Cardiac fibroblast (primary cell): ENCODE measurements around the gene SDCCAG8.

Source experiments
- DNase-seq, 2 donors: peaks; one replicate each; pipeline versions ENCODE4 v3.0.0 to v3.0.0-alpha.2; 2010; ENCODE audit warnings: low read depth in 2 of 2
- H3K4me3 ChIP-seq, 2 donors: replicated peaks in 1 of 2; 1 replicate in 1 of 2; 2 replicates in 1 of 2; pipeline ENCODE4 v1.5.1; 2011; ENCODE audit warnings: low read depth in 2 of 2, low read length in 2 of 2, mild to moderate bottlenecking in 2 of 2, moderate library complexity in 1 of 2
- TF ChIP-seq, protein P1 (sequence below): IDR thresholded peaks from one replicate; pipeline ENCODE4 v1.5.1; 2011; ENCODE audit warnings: low read depth, mild to moderate bottlenecking, low read length, inconsistent platforms

The SDCCAG8 gene

DNA sequence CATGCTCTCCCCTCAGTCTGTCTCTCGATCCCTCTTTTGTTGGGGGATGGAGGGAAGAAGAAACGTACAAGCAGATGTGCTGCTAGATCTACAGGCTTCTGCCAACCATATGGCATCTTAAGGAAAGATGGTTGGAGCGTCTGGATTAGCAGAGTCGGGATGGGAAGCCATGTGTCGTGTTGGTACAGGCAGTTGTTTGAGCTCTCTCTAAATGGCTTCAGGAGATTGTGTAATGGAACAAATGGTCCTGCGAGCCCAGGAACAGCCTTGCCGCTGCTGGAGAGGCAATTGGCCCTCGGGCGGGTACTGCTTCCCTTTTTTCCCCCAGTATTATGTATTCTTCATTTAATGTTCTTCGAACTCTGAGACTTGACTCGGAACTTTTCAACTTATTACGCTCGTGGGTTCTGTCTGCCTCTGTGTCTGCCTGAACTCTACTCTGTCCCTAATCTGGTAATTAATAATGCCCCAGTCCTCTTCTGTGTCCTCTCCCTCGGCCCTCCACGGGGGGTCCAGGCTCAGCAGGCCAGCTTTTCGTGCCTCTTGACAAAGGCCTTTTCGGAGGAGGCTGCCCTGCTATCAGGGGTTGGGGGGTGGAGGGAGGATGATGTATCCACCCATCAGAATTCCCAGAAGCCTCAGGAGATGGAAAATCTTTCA, 215.3 kb downstream of the SDCCAG8 start:
- H3K4me3 ChIP-seq, result no peak overlapping the region
- no peak for DNase-seq
- TF ChIP-seq, protein P1, sequence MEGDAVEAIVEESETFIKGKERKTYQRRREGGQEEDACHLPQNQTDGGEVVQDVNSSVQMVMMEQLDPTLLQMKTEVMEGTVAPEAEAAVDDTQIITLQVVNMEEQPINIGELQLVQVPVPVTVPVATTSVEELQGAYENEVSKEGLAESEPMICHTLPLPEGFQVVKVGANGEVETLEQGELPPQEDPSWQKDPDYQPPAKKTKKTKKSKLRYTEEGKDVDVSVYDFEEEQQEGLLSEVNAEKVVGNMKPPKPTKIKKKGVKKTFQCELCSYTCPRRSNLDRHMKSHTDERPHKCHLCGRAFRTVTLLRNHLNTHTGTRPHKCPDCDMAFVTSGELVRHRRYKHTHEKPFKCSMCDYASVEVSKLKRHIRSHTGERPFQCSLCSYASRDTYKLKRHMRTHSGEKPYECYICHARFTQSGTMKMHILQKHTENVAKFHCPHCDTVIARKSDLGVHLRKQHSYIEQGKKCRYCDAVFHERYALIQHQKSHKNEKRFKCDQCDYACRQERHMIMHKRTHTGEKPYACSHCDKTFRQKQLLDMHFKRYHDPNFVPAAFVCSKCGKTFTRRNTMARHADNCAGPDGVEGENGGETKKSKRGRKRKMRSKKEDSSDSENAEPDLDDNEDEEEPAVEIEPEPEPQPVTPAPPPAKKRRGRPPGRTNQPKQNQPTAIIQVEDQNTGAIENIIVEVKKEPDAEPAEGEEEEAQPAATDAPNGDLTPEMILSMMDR, result no peak

DNA sequence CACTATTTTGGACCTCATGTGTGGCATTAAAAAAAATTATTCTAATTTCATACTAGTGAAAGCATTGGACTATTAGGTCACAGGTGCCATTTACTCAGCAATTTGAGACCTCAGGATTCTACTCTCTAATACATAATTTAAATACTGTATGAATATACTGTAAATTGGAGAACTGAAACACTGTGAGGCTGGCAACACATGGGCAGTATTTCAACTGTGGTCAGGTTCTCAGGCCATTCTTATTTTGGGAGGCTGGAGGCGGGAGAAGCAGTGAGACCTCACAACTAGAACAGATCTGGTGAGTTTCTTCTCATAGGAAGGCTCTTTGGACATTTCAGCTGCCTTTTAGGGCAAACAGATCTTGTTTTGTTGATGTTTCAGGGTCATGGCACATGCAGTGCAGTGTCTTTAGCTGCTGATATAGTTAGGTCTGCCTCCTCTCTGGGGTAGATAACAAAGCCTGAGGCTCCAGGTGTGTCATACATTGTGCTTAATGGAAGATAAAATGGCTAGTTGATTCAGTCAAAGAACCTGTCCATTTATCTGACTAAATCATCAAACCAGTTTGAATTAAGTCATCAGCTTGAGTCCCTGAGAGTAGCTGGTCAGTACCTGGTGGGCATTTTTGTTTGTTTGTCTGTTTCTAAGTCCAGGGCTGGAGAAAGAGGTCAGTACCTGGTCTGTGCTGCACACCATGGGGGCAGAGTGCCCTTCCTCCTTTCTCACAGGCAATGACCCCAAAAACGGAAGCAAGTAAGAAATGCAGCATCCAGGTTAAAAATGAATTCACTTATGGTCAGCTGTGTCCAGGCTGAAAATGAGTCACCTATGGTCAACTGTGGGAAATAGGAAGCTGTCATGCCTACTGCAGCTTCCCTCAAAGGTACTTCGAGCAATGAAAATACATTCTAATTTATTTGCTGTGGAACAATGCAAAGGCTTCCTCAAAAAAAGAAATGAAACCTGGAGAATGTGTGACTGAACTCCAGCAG, 216.2 kb downstream of the SDCCAG8 start:
- DNase-seq, result peak in 1 of 2 donors; percentile 64
- TF ChIP-seq, protein P1, result no peak
- H3K4me3 ChIP-seq, result no peak overlapping the region

DNA sequence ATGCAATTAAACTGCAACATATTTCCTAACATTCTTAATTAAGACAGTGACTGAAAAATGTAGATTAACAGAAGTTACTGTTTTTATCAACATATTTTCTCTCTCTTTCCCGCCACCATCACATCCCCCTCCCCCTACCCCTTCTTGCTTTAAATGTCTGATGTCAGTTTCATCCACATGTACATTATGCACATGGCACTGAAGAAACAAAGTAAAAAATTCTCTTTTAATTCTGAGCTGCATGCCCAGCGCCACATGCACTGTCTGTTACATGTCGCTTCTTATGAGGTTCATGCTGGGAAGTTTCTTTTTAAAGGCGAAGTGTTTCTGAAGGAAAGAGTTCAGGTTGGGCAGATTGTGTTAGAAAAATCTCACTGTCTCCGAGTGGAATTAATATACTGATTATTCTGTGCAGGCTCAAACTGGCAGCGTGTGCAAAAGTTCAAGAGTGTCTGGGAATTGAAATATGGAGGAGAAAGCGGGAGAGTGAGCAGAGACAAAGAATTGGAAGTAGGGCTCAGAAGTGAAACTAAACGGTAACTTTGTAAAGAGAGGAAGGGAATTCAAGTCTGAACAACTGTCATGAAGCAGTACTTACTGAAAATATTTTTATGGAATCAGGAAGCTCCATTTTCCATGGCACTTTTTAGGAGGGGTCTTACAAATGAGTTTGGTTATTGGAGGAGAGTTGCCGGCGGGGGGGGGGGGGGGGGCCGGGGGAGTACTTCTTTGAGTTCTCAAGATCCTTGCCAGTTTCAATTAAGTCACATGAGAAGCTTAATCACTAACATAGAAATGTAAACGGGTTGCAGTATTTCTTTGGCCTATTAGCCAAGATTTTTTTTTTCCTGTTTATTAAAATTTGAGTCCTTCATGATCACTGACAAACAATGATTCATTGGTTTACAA, 217.6 kb downstream of the SDCCAG8 start:
- TF ChIP-seq, protein P1, result no peak
- peak overlapping the region; percentile 0 to 36 for H3K4me3 ChIP-seq
- peak; percentile 34 to 52 for DNase-seq

DNA sequence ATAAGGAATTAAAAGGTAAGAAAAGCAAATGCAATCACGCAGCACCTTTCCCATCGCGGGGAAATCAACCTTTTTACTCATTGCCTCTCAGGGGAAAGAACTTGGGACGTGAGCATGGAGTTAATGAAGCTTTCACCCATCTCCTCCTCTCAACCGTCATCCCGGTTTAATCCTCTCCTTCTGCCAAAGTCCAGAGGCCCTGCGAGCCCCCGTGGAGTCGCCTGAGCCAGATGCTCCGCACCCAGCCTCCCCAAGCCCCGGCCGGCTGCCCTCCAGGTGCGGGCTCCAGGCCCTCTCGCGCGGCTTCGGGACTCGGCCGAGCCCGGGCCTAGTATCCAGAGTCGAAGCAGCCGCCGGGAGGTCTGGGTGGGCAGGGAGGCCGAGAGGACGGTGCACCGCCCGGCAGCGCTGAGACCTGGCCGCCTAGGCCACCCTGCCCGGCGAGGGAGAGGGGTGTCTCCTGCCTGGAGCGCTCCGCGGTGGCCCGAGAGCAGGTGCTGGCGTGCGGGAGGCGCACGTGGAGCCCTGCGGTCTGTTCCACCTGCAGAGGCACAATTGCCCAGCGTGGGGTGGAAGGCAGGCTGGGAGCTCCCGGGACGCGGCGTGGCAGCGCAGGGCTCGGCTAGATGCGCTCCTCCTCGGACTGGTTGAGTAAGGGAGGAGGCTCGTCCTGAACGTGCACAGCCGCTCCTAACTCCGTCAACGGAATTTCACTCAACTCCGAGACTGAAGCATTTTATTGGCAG, 218.5 kb downstream of the SDCCAG8 start:
- no peak overlapping the region for H3K4me3 ChIP-seq
- TF ChIP-seq, protein P1, result no peak
- DNase-seq, result no peak

DNA sequence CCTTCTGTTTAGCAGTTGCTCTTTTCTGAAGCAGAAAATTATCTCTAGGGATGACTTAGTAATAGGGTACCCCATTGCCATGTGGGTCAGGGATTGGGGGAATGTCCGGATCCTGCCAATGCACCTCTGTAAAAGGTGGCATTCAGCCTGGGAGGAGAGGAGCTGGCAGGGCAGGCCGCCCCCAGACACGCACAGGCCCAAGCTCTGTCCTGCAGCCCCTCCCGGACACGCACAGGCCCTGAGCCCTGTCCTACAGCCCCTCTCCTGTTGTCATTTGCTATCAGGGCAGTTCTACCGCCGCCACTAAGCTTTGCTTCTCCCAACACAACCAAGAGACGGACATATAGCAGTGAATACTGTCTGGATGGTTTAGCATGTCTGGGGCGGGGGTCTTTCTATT, 219.1 kb downstream of the SDCCAG8 start:
- no peak overlapping the region for H3K4me3 ChIP-seq
- no peak for DNase-seq
- TF ChIP-seq, protein P1, result no peak

DNA sequence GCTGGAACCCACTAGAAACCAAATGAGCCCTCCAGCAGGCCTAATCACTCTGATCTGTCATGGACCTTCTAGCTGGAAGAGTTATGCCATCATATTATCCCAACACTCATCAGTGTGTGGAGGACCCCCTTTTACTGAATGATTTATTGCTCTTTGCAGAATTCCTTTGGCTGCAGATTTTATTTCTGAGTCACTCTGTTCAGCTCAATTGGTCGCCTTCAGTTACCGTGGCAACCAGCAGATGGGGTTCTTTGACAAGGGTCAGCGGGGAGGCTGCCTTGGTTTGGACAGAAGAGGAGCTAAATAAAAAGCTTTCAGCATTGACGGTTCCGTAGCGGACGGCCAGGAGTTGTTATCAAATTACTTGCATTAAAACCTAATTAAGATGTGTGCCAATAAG, 220.1 kb downstream of the SDCCAG8 start:
- H3K4me3 ChIP-seq, result no peak overlapping the region
- peak; percentile 49 to 52 for DNase-seq
- TF ChIP-seq, protein P1, result peak; percentile 16
